ENCODE measurements around the gene CATSPER1. TPM values are rescaled to one million over a fixed set of nuclear protein-coding genes. Genes with fewer than 3 reads are reported as not detected.

The CATSPER1 gene
- polyA plus RNA-seq (2012; ENCODE audit: insufficient read depth, insufficient read length): not detected

DNA sequence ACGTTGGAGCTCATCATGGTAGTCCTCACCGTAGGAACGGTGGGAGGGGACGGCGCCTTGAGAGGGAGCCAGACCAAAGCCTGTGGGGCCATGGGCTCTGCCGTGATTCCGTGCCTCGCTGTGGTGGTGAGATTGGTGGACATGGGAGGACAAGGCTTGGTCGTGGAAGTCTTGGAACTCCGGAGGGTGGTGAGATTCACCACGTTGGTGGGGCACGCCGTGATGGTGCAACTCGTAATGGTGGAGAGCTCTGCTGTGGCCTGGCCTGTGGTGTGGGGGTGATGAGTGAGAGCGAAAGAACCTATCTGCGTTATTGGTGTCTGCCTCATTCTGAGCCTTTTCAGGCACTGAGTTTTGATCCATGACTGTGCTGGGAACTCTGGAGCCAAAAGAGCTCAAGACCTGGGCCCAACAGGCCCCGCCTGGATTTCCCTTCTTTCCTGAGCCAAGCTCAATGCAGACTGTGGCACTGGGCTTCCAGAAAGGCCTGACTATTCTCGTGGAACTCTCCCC is at the start of gene CATSPER1:
Gene CATSPER1, minus strand, starts transcription at position 463 of the 513 bp plus-strand sequence. Its CDS starts 100 bp downstream, at position 363.
- H3K4me3 ChIP-seq (ENCODE audit: low read length): no peak within 1 kb of the TSS
- no peak for DNase-seq (ENCODE audit: low read depth, low spot score)

DNA sequence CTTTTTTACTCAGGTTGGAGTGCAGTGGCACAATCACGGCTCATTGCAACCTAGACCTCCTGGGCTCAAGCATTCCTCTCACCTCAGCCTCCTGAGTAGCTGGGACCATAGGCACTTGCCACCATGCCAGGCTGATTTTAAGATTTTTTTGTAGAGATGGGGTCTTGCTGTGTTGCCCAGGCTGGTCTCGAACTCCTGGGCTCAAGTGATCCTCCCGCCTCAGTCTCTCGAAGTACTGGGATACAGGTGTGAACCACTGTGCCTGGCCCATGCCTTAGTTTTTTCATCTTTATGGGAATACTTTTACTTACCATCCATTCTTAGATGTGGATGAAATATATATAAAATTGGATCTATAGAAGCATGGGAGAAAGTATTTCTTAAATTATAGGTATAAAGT is 49.0 kb upstream of the CATSPER1 start:
- H3K4me3 ChIP-seq (ENCODE audit: low read length): no peak overlapping the region
- DNase-seq (ENCODE audit: low read depth, low spot score): no peak

DNA sequence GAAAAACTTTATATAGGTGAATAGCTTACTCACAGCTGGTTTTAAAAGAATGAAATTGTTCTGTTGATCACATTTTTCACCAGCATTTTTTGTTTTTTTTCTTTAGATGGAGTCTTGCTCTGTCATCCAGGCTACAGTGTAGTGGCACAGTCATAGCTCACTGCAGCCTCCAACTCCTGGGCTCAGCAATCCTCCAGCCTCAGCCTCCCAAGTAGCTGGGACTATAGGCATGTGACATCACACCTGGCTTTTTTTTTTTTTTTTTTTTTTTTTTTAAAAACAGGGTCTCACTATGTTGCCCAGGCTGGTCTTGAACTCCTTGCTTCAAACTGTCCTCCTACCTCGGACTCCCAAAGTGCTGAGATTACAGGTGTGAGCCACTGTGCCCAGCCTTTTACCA is 47.4 kb upstream of the CATSPER1 start:
- DNase-seq (ENCODE audit: low read depth, low spot score): no peak
- no peak overlapping the region for H3K4me3 ChIP-seq (ENCODE audit: low read length)

DNA sequence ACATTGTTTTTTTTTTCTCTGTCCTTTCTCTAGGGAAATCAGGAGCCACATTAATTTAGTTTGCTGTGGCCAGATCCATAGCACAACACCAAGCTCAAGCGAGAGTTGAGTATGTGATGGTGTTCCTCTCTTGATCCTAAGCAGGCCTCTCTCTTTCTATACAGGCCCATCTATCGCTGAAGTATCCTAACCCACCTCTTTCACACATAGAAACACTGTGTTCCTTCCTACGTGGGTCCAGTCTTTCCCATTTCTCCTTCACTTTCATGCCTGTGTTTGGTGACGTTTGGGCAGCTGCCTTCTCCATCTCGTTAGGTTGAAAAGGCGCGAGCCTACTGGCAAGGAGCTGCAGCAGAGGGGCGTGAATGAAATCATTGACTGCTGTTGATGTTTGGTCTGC is 46.2 kb upstream of the CATSPER1 start:
- no peak overlapping the region for H3K4me3 ChIP-seq (ENCODE audit: low read length)
- DNase-seq (ENCODE audit: low read depth, low spot score): no peak

DNA sequence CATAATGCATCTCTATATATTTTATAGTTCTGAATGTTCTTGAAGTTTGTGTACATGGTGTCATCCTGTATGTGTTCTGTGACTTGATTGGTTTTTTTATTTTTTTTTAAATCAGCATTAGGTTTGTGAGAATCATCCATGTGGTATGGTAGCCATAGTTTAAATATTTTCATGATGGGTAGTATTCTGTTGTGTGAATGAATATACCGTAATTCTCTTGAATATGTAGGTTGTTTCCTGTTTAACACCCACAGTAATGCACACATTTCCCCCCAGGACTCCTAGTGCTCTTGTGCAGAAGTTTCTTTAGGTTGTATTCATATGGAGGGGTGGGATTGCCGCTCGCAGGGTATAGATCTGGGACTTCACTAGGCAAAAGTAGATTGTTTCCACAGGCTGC is 45.8 kb upstream of the CATSPER1 start:
- no peak for DNase-seq (ENCODE audit: low read depth, low spot score)
- H3K4me3 ChIP-seq (ENCODE audit: low read length): no peak overlapping the region

DNA sequence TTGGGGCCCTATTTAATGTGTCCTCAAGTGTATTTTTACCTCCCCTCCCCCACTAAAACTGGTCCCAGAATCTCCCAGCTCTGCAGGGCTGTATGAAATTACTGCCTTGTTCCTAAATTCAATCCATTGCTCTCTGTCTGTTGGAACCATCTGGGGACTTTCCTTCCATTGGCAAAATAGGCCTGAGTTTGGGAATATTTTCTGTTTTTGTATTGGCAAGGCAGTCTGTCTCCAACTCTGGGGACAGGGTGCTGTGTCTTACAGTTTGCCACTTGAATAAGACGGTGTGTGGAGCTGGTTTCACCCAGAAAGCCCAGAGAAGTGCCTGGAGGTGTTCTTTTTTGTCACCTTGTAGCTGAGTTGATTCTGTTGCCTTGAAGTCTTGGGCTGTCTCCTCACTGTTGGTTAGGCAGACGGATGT is 45.1 kb upstream of the CATSPER1 start:
- no peak for DNase-seq (ENCODE audit: low read depth, low spot score)
- H3K4me3 ChIP-seq (ENCODE audit: low read length): peak overlapping the region; percentile 56

DNA sequence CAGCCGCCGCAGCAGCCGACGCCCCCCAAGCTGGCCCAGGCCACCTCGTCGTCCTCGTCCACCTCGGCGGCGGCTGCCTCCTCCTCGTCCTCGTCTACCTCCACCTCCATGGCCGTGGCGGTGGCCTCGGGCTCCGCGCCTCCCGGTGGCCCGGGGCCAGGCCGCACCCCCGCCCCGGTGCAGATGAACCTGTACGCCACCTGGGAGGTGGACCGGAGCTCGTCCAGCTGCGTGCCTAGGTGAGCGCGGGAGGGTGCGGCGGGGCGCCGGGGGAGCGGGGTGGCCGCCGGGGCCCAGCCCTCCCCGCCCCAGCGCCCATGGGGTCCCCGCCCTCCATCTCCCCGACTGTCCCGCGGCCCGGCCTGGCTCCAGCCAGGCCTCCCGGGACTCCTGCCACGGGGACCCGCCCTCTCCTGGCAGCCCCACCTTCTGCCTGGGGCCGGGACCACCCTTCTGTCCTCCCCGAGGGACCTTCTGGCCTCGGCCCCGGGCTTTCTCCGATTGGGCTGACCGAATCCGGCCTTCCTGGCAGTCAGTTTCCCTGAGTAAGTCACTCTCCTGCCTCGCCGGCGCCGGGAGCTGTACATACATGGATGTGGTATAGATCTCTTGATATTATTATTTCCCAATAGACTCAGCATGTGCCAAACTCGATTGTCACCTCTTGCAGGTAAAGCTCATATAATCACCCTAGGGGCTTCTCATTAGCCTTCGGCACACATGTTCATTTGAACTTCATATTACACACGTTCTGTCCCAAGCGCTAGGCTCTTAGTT is 44.5 kb upstream of the CATSPER1 start:
- DNase-seq (ENCODE audit: low read depth, low spot score): no peak
- H3K4me3 ChIP-seq (ENCODE audit: low read length): peak overlapping the region; percentile 56

DNA sequence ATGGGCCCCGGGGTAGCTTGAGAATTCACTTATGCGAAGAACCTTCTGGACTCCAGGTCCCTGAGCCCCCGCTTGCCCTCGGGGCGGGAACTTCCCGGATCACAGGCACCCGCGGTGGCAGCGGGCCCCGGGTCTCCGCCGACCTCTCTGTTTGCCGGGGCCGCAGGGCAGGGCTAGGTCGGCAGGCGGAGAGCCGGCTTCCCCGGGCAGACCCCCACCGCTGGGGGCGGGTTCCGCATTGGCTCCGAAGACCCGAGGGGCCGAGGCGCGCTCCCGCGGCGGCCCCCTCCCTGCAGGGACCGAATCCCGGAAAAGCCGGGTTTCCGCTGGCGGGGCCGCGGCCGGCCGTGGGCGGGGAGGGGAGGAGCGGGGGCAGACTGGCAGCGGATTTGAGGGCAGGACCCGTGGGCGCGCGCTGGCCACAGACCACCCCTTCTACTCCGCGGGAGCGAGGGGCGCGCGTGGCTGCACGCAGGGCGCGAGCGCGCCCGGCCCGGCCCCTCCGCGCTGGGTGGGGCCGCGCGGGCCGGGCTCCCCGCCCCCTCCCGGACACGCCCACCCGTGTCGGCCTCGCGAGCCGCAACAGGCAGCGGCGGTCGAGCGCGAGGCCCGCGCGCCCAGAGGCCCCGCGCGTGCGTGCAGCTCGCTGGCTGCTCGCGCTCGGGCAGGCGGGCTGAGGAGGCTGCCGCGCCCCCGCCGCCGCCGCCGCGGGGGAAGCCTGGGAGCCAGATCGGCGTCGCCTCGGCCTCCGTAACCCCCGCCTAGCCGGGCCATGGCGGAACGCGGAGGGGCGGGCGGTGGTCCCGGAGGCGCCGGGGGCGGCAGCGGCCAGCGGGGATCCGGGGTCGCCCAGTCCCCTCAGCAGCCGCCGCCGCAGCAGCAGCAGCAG is 43.7 kb upstream of the CATSPER1 start, which contains the start of gene PACS1:
Gene PACS1, plus strand, starts transcription at position 558 of the 889 bp plus-strand sequence. Its CDS starts 215 bp downstream, at position 773.
- peak within 1 kb of the TSS; percentile 56 for H3K4me3 ChIP-seq (ENCODE audit: low read length)
- DNase-seq (ENCODE audit: low read depth, low spot score): peak; percentile 65

DNA sequence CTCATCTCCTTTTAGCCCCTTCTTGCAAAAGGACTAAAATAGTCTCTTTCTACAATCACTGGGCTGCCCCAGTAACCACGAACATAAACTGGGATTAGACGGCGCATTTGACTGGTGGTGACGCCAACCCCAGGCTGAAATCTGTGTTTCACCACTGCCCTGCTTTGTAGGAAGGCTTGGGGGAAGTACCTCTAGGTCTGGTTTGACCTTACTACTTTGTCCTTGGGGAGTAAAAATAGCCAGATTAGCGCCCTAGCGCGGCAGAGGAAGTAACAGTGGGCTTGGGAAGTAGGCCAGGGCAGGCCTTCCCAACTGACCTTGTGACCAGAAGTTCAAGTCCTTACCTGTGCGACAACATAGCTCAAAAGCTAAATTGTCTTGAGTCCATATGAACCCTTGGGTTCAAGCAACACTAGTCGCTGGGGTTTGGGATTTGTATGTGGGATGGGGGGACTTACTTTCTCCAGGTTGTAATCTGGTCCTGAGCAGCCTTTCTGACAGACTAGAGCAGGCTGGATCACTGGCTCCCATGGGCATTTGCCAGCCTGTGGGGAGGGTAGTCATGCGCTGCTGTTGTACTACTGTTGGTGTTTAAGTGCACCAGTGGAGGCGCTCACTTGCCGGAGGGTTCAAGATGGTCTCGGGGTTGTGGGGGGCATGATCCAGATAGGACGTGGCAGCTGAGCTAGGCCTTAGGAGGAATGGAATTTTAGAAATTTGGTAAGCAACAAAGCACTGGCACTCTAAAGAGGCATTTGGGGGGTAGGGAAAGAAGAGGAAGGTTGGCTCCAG is 42.8 kb upstream of the CATSPER1 start:
- DNase-seq (ENCODE audit: low read depth, low spot score): no peak

DNA sequence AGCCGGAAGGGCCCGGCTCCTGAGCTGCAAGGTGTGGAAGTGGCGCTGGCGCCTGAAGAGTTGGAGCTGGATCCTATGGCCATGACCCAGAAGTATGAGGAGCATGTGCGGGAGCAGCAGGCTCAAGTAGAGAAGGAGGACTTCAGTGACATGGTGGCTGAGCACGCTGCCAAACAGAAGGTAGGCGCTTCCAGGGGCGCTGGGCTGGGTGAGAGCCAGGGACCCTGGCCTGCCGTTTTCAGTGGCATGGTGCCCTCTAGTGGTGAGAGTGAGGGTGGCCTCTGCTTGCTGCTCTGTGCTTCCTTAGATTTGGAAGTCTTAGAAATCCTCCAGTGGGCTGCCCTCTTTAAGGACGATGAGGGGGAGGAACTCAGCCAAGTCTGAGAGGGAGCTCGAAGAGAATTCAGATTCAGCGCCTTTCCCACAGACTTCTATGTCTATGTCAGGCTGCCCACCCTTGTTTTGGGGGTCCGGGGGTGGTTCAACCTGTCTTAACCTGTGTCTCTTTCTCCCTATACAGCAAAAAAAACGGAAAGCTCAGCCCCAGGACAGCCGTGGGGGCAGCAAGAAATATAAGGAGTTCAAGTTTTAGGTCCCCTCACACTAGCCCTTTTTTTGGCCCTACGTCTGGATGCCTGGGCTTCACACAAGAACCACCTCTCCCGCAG is 42.0 kb upstream of the CATSPER1 start:
- DNase-seq (ENCODE audit: low read depth, low spot score): peak; percentile 63
- H3K4me3 ChIP-seq (ENCODE audit: low read length): no peak overlapping the region

More for the DNA sequence above, 42.8 kb upstream of the CATSPER1 start:
- peak overlapping the region; percentile 41 for H3K4me3 ChIP-seq (ENCODE audit: low read length)

DNA sequence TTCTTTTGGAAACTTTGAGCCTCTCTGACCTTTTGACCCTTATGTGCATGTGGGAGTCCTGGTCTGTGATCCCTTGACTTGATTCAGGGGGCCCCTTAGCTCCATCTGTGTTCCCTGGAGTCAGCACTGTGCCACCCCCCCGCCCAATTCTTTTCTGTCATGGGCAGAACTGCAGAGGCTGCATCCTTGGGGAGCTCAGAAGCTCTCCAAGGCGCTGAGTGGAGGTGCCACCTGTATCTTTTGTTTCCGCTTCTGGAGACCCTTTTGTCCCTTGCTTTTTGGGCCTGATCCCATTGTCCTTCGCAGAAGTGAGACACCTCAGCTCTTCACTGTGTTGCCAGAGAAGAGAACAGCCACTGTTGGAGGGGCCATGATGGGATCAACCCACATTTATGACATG is 41.4 kb upstream of the CATSPER1 start:
- no peak overlapping the region for H3K4me3 ChIP-seq (ENCODE audit: low read length)
- no peak for DNase-seq (ENCODE audit: low read depth, low spot score)

DNA sequence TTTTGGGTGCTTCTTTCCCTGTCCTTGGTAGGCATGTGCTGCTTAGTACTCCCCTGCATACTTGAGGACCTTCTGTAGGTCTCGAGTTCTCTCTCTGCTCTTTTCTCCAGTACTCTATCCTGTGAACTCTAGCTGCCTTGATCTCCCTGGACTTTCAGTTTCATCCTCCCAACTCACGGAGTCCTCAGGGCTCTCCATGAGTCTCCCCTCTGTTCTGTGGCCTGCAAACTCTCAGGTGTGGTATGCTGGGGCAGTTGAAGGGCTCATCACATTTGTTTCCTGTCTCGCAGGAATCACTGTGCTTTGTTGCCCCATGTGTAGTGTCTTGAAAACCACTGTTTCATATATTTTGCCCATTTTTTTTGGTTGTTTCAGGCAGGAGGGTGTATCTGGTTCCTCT is 40.5 kb upstream of the CATSPER1 start:
- no peak for DNase-seq (ENCODE audit: low read depth, low spot score)
- no peak overlapping the region for H3K4me3 ChIP-seq (ENCODE audit: low read length)

DNA sequence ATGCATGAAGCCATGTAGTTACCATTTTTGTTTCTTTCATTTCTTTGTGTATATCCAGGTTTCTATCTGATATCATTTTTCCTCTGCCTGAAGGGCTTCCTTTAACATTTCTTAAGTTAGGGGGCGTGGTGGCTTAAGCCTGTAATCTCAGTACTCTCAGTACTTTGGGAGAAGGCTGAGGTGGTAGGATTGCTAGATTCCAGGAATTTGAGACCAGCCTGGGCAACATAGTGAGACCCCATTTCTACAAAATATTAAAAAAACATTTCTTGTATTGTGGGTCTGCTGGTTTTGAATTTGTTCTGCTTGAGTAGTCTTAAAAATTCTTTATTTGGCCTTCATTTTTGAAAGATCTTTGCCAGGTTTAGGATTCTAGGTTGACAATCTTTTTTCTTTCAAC is 38.3 kb upstream of the CATSPER1 start:
- DNase-seq (ENCODE audit: low read depth, low spot score): no peak
- no peak overlapping the region for H3K4me3 ChIP-seq (ENCODE audit: low read length)

DNA sequence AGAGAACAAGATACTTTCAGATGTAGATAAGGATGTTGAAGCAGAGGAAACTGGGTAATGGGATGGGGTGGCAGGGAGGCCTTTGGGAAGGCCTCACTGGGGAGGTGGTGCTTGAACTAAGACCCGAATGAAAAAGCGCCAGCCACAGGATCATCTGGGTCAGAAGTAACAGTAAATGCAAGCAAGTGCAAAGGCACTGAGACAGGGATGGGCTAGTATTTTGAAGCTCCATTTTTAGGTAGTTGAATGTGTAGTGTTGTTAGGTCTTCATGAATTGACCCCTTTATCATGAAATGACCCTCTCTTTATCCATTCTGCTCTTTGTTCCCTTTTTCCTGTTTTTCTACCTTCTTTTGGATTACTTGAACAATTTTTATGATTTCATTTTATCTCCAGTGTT is 37.6 kb upstream of the CATSPER1 start:
- H3K4me3 ChIP-seq (ENCODE audit: low read length): no peak overlapping the region

DNA sequence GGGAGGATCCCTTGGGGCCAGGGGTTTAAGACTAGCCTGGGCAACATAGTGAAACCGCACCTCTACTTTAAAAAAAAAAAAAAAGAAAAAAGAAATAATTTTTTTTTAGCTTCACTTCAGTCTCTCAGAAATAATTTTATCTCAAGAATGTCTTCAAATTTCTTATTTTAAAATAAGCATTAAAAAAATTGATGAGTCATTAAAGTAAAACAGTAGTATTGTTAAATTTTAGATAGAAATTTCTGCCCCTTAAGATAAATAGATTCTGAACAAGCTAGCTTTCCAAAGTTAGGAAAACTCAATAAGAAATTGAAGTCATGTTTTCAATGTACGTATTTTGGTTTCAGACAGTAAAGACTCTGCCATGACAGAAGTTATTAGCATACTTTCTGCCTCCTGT is 36.1 kb upstream of the CATSPER1 start:
- no peak for DNase-seq (ENCODE audit: low read depth, low spot score)
- H3K4me3 ChIP-seq (ENCODE audit: low read length): no peak overlapping the region

More for the DNA sequence above, 37.6 kb upstream of the CATSPER1 start:
- no peak for DNase-seq (ENCODE audit: low read depth, low spot score)

DNA sequence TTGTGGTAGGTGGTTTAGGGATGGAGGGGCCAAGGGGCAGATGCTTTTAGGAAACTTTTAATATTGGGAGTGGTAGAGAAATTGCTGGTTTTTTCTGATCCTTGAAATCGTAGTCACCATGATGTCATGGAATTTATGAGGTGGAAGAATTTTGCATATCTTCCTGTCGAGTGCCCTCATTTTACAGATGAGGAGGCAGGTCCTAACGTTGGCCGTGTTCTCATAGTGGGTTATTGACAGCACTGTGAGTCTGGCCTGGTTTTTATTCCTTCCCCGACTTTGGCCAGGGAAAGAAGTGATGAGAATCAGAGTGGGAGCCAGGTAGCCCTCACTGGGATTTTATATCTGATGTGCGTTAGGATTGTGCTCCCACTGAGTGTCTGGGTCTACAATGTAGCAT is 35.0 kb upstream of the CATSPER1 start:
- no peak for DNase-seq (ENCODE audit: low read depth, low spot score)
- no peak overlapping the region for H3K4me3 ChIP-seq (ENCODE audit: low read length)

DNA sequence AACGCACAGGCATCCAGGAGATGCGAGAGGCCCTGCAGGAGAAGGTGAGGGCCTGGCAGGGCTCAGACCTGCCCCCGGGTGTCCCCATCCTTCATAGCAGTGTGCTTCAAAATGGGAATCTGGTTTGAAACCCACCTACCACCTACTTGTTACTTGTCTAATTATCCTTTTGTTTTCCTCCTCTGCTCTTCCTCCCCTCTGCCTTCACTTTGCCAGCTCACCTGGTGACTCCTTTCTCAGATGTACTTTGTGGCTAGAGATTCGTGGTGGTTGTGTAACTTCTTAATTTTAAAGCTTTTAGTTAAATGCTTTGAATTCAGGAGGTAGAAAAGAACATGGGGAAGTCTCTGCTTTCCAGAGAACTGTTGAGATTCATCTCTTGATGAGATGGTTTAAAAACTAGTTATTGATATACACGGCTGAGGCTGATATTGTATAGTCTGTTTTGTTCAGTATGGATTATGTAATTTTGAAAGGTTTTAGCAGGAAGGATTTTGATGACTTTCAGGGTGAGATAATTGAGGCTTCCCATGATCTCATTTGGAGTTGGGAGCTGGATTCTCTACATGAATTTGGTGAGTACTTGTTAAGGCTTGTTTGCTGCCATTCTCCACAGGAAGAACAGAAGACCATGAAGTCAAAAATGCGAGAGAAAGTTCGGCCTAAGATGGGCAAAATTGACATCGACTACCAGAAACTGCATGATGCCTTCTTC is 33.8 kb upstream of the CATSPER1 start:
- H3K4me3 ChIP-seq (ENCODE audit: low read length): no peak overlapping the region
- no peak for DNase-seq (ENCODE audit: low read depth, low spot score)

DNA sequence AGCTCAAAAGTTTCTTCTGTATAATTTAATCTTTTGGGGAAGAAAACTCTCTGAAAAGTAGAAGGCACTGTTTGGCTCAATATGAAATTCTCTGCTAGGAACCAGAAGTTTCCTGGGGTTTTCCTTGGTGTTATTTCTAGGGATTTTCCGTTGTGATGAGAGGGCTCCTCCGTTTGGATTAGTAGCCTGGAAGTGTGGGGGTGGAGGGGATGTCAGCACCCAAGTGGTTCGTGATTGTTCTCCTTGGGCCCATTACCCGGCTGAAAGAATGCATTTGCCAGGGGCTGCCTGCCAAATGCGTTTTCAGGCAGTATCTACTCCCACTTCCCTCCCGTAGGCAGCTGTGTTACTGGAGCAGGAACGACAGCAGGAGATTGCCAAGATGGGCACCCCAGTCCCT is 30.2 kb upstream of the CATSPER1 start:
- H3K4me3 ChIP-seq (ENCODE audit: low read length): no peak overlapping the region

More for the DNA sequence above, 30.2 kb upstream of the CATSPER1 start:
- no peak for DNase-seq (ENCODE audit: low read depth, low spot score)
